GM18868 (cell line): Measurements from ENCODE around the gene KIAA1217.

Experiments used
- ATAC-seq: cut with Tn5 transposase; IDR thresholded peaks from one replicate; pipeline ENCODE4 v1.9.1; 2021; ENCODE audit warnings: mild to moderate bottlenecking, moderate library complexity; ENCODE audit not compliant: unreplicated experiment

The KIAA1217 gene

GRCh38 chr10:24397662-24398061, 188.7 kb downstream of the KIAA1217 start:
- no peak for ATAC-seq

DNA sequence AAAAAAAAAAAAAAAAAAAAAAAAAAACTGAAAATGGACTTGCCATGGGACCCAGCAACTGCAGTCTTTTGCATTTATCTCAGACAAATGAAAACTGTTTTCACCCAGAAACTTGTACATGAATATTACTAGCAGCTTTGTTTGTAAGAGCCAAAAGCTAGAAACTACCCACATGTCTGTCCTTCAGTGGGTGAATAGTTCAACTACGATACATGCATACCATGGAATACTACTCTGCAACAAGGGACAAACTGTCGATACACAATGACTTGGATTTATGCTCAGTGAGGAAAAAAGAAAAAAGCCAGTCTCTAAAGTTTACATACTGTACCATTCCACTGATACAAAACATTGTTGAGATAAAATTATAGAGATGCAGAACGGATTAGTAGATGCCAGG, 195.6 kb downstream of the KIAA1217 start:
- ATAC-seq, result no peak

DNA sequence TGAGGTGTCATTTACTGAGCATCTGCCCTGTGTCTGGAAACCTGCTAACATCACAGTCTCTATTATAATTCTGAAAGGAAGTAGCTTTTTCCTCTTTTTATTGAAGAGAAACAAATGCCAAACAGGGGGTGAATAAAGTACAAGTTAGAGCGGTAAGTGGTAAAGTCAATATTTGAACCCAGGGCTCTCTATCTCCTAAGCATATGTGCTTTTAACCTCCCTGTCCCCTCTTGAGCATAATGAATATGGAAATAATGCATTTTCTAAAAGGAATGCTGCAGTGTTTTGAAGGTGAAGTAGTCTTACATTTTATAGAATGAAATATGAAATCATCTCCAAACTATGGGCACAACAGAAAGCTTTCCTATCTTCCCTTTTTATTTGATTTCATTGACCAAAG, 196.7 kb downstream of the KIAA1217 start:
- no peak for ATAC-seq

GRCh38 chr10:24406809-24407483, 198.0 kb downstream of the KIAA1217 start:
- no peak for ATAC-seq

DNA sequence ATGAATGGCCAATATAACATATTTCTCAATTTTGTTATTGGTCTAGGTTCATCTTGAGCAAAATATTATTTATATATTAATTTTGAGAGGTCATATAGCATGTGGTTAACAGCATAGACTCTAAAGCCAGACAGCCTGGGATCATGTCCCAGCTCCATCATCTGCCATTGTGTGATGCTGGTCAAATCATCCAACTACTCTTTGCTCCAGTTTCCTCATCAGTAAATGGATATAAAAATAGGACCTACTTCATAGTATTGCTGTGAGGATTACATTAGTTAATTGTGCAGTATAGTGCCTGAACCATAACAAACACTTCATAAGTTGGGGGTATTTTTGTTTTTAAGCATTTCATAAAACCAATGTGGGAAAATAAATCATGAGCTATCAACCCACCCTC, 199.0 kb downstream of the KIAA1217 start:
- ATAC-seq, result no peak

- no peak for ATAC-seq
These were observed 199.4 kb downstream of the KIAA1217 start for GRCh38 chr10:24408365-24408764.

GRCh38 chr10:24414597-24414996, 205.7 kb downstream of the KIAA1217 start:
- ATAC-seq, result peak; percentile 43

- no peak for ATAC-seq
These were observed 206.7 kb downstream of the KIAA1217 start for GRCh38 chr10:24415455-24416125.

DNA sequence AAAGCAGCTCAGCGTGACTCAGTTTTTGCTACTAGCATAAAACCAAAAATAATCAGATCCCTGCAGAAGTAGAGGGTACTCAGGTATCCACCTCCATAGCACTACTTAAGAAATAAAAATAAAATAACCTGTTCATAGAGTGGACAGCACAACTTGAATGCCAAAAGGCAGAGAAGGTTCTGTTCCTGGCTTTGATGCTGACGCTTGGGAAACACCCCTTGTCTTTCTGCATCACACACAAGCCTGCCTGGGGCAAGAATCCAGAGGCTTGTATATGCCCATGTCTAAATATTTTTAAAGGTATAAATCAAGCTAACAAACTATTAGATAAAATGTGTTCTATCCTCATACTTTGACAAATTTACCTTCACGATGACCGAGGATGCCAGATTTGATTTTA, 207.3 kb downstream of the KIAA1217 start:
- ATAC-seq, result no peak

DNA sequence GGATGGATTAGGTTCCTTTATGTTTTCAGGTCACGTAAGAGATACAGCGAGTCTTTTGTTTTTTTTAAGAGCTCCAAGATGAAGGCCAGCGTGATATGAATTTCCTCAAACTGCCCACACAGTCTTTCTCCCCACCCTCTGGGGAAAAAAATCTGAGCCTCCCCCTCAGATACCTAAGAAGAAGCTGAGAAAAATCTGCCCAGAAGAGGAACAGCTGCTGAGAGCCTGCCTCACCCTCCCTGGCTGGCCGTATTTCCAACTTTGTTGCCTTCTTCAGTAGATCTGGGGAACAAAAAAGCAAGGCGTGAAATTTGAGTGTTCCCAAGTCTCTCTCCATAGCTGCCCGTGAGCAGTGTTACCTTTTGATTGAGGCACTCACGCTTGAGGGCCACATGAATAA, 208.1 kb downstream of the KIAA1217 start:
- no peak for ATAC-seq

DNA sequence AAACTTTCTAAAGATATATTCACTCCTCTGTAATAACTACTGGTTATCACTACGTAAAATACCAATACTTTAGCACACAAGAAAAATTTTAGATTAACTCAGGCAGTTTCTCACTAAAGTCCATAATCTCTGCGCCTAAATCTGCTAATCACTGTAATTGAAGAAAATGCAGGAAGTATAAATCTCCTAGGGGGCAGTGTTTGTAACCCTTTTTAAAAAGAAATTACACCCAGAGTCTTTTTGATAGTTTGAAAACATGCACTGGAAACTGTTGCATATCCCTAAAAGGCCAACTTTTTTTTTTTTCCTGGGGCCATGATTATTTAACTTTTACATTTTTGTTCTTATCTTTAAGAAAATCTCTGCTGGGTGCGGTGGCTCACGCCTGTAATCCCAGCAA, 209.6 kb downstream of the KIAA1217 start:
- no peak for ATAC-seq

DNA sequence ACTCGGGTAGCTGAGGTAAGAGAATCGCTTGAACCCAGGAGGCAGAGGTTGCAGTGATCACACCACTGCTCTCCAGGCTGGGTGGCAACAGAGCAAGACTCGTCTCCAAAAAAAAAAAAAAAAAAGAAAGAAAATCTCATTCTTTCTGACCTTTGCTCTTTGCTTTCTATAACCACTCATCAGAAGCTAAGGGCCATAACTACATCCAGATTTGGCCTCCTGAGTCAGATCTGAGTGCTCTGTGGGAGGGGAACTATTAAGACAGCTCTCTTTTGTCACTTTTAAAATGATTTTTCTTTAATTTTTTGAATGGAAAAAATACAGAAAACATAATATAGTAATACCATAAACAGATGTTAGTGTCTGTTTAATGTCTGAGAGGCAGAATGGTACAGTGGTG, 210.1 kb downstream of the KIAA1217 start:
- no peak for ATAC-seq

DNA sequence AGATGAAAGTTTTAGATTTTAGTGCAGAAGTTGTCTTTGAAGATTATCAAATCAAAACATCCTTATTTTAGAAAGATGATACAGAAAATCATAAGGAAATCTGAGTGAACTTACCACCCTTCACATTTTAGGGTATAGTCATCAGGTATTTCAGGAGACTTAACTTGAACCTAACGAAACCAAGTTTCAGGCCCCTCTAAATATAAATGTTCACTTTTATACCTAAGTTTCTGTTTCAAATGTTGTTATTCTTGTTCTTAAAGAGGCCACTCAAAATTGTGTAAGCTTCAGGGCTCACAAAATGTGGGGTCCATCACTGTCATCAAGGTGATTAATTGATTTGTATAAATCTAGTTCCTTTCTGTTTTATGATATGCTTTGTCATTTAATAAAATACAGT, 216.2 kb downstream of the KIAA1217 start:
- peak; percentile 79 for ATAC-seq

- no peak for ATAC-seq
These were observed 218.9 kb downstream of the KIAA1217 start for GRCh38 chr10:24427678-24428409.

- no peak for ATAC-seq
These were observed 219.5 kb downstream of the KIAA1217 start for GRCh38 chr10:24428410-24428782.

DNA sequence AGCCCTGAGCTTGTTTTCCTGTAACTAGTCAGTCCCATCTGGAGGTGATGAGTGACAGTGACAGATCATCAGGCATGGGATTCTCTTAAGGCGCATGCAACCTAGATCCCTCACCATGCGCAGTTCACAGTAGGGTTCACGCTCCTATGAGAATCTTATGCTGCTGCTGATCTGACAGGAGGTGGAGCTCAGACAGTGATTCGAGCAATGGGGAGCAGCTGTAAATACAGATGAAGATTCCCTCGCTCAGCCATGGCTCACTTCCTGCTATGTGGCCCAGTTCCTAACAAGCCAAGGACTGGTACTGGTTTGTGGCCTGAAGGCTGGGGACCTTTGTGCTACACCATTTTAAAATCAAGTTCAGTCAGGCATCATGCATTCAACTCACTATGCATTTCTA, 221.7 kb downstream of the KIAA1217 start:
- ATAC-seq, result no peak

- no peak for ATAC-seq
These were observed 223.8 kb downstream of the KIAA1217 start for GRCh38 chr10:24432478-24433416.

- ATAC-seq, result no peak
These were observed 224.8 kb downstream of the KIAA1217 start for GRCh38 chr10:24433705-24434104.

DNA sequence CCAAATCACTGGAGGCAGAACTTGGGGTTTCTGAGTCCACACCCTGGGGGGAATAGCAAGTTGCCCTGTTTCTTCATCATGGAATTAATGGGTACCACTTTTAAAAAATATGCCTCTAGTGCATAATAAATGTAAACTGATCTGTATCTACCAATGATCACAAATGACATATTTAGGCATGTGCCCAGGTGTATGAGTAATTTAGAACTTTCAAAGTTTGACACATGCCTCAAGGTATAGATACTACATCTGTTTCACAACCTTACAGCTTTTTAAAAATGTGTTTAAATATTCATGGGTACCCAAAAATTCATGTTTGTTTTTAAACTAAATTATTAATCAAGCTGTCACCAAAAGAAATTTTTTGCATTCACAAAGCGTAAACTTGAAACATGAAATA, 226.0 kb downstream of the KIAA1217 start:
- peak; percentile 53 for ATAC-seq

- no peak for ATAC-seq
These were observed 226.4 kb downstream of the KIAA1217 start for GRCh38 chr10:24435374-24435773.

- ATAC-seq, result no peak
These were observed 228.4 kb downstream of the KIAA1217 start for GRCh38 chr10:24437302-24437701.
